CD4-positive, CD25-positive, alpha-beta regulatory T cell (primary cell): Measurements from ENCODE around the gene IKZF1. TPM values are rescaled to one million over a fixed set of nuclear protein-coding genes. Genes with fewer than 3 reads are reported as not detected.

Experiments used
- ATAC-seq, 2 donors: fragments of 150-1000 bp; cut with Tn5 transposase; one replicate each; pipeline ENCODE4 v1.10.0; 2021; ENCODE audit warnings: low read depth in 2 of 2, moderate number of reproducible peaks in 2 of 2, moderate library complexity in 1 of 2
- DNase-seq, 3 donors: peaks; one replicate each; pipeline versions ENCODE4 v3.0.0 to v3.0.0-alpha.2; 2012 to 2022; ENCODE audit warnings: mixed read lengths in 1 of 3
- H3K27ac ChIP-seq: one replicate; pipeline ENCODE4 v1.7.0; 2013; ENCODE audit warnings: mild to moderate bottlenecking, low read length; ENCODE audit not compliant: insufficient read depth, poor library complexity, severe bottlenecking
- H3K27me3 ChIP-seq: one replicate; pipeline ENCODE4 v1.7.0; 2013; ENCODE audit warnings: low read length; ENCODE audit not compliant: control insufficient read depth, insufficient read depth
- H3K36me3 ChIP-seq: one replicate; pipeline ENCODE4 v1.7.0; 2013; ENCODE audit warnings: mild to moderate bottlenecking, low read length, moderate library complexity; ENCODE audit not compliant: control insufficient read depth, insufficient read depth
- H3K4me1 ChIP-seq: 2 replicates; pipeline ENCODE4 v1.7.0; 2013; ENCODE audit warnings: mild to moderate bottlenecking, low read length; ENCODE audit not compliant: insufficient read depth, control insufficient read depth, poor library complexity, severe bottlenecking
- H3K4me3 ChIP-seq: one replicate; pipeline ENCODE4 v1.7.0; 2013; ENCODE audit warnings: low read depth, mild to moderate bottlenecking, low read length, moderate library complexity
- H3K9me3 ChIP-seq, 2 experiments: 1 replicate in 1 of 2; 2 replicates in 1 of 2; pipeline ENCODE4 v1.7.0; 2013; ENCODE audit warnings: low read length in 2 of 2, mild to moderate bottlenecking in 1 of 2, moderate library complexity in 1 of 2; ENCODE audit not compliant: control insufficient read depth in 2 of 2
- H3K27ac Mint-ChIP-seq, 3 donors: one replicate each; pipeline ENCODE4 v1.8.0; 2020 to 2022; ENCODE audit warnings: mild to moderate bottlenecking in 3 of 3, mixed read lengths in 3 of 3, moderate library complexity in 2 of 3
- H3K27me3 Mint-ChIP-seq: one replicate; pipeline ENCODE4 v1.8.0; 2022; ENCODE audit warnings: mild to moderate bottlenecking, mixed read lengths
- H3K36me3 Mint-ChIP-seq: one replicate; pipeline ENCODE4 v1.8.0; 2020; ENCODE audit warnings: mixed read lengths
- H3K4me1 Mint-ChIP-seq, 4 donors: one replicate each; pipeline ENCODE4 v1.8.0; 2020 to 2022; ENCODE audit warnings: mixed read lengths in 4 of 4, mild to moderate bottlenecking in 1 of 4
- H3K4me3 Mint-ChIP-seq, 4 donors: one replicate each; pipeline ENCODE4 v1.8.0; 2020 to 2022; ENCODE audit warnings: mild to moderate bottlenecking in 4 of 4, mixed read lengths in 4 of 4, moderate library complexity in 3 of 4
- H3K9me3 Mint-ChIP-seq, 7 donors: one replicate each; pipeline ENCODE4 v1.8.0; 2020 to 2022; ENCODE audit warnings: mixed read lengths in 7 of 7, mild to moderate bottlenecking in 3 of 7, moderate library complexity in 2 of 7
- polyA plus RNA-seq, 4 donors: library from polyadenylated mRNA; unstranded; fragments of 300-500 nt; fragmentation: Illumina TruSeq; gene quantifications; one replicate each; pipeline ENCODE4 v1.2.3, GENCODE V29; 2021
- total RNA-seq: library from RNA; stranded (reverse); gene quantifications from one replicate; pipeline ENCODE4 v1.2.3, GENCODE V29; 2022

Gene IKZF1
- total and polyA plus RNA-seq, 5 donors from 2014 or later: 153 to 376 (median 169) TPM

- H3K4me1 ChIP-seq: peaks cover 99% of the 10 kb centered on the region
- Mint-ChIP-seq H3K27ac (peak overlapping the region in 2 of 3 donors; percentile 98 to 99), H3K4me1 (peaks cover 39 to 99% (median 84%) of the 10 kb centered on the region in 4 donors), H3K27me3 (no peaks in the 10 kb centered on the region), H3K36me3 (peaks cover 69% of the 10 kb centered on the region), H3K4me3 (peak overlapping the region; percentile 74 to 85 (median 82)), H3K9me3 (peaks cover 0 to 1% (median 0%) of the 10 kb centered on the region in 7 donors)
- H3K36me3 ChIP-seq: peaks cover 56% of the 10 kb centered on the region
- H3K4me3 ChIP-seq: peak overlapping the region; percentile 56
- peak overlapping the region; percentile 97 for H3K27ac ChIP-seq
- no peaks in the 10 kb centered on the region for H3K27me3 ChIP-seq
- no peak for DNase-seq
- ATAC-seq: no peak
- no peaks in the 10 kb centered on the region for H3K9me3 ChIP-seq
These were observed 54.9 kb downstream of the IKZF1 start for GRCh38 chr7:50359258-50359994.

DNA sequence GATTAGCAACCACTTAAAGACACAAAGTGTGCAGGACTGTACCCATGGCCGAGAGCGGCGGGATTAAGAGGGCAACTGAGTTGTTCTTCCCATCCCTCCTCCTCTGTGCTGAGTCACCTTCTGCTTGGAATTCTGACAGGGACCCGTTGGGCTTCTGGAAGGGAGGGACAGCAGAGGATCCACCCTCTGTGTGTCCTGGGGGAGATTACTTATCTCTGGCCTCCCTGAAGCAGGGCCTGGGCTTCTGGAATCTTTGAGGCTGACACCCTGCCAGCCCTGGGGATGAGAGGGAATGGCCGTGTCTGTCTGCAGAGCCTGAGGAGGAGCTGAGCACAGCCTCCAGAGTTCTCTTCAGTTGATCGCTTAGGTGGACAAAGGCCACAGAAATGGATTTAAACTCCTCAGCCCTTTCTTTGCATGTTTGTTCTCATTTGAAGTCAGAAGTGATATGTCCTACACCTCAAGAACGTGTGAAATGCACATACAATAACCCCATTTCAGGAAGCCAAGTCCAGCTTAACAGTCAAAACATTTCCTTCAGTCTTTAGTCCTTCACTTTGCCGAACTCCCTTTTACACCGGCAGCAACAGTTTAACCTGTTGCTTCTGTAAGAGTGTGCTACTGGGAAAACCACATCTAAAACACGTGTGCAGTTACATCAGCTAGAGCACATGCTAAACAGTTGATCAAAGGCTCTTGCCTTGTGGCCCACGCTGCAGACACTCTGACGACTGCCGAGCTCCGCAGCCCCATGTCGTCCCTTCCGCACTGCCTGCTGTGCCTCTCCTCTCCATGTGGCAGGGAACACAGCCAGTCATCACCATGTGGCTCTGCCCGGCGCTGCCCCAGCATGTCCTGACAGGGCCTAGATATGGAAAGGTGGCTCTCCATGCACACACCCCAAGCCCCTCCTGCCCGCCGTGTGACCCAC is 55.7 kb downstream of the IKZF1 start:
- peak overlapping the region; percentile 74 to 85 (median 82) for H3K4me3 Mint-ChIP-seq
- H3K36me3 Mint-ChIP-seq: peaks cover 66% of the 10 kb centered on the region

DNA sequence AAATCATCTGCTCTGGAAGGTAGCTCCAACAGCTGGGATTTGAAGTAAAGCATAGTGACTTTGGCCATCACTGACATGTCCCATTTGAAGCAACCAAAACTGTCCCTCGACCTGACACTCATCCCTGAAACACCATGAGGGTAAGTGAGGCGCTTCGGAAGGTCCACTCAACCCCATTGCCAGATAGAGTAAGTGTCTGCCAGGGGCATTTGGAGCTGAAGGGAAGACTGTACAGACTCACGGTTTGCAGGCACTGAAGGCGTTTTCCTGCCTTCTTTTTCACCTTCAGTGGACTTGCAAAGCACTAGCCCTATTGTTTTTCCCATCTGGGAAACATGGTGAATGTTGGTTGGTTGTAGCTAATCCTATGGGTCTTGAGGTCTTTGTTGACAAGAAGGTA is 57.6 kb downstream of the IKZF1 start:
- H3K9me3 ChIP-seq: no peaks in the 10 kb centered on the region
- ATAC-seq (no peak), DNase-seq (no peak)
- no peaks in the 10 kb centered on the region for H3K27me3 ChIP-seq
- peak overlapping the region; percentile 97 for H3K27ac ChIP-seq
- H3K4me3 ChIP-seq: peak overlapping the region; percentile 66
- Mint-ChIP-seq H3K9me3 (peaks cover 0 to 1% (median 0%) of the 10 kb centered on the region in 7 donors), H3K27me3 (no peaks in the 10 kb centered on the region), H3K4me3 (peak overlapping the region; percentile 75 to 85 (median 80)), H3K36me3 (peaks cover 64% of the 10 kb centered on the region), H3K27ac (peak overlapping the region in 2 of 3 donors; percentile 98 to 99), H3K4me1 (peaks cover 48 to 100% (median 86%) of the 10 kb centered on the region in 4 donors)
- H3K36me3 ChIP-seq: peaks cover 48% of the 10 kb centered on the region
- peaks cover 100% of the 10 kb centered on the region for H3K4me1 ChIP-seq

More for the DNA sequence above, 55.7 kb downstream of the IKZF1 start:
- peaks cover 53% of the 10 kb centered on the region for H3K36me3 ChIP-seq
- Mint-ChIP-seq H3K27ac (peak overlapping the region in 2 of 3 donors; percentile 98 to 99), H3K4me1 (peaks cover 44 to 99% (median 83%) of the 10 kb centered on the region in 4 donors), H3K27me3 (no peaks in the 10 kb centered on the region), H3K9me3 (peaks cover 0 to 1% (median 0%) of the 10 kb centered on the region in 7 donors)
- DNase-seq (peak; percentile 76 to 93 (median 84)), ATAC-seq (peak; percentile 93)
- H3K27ac ChIP-seq: peak overlapping the region; percentile 97
- H3K4me1 ChIP-seq: peaks cover 99% of the 10 kb centered on the region
- H3K9me3 ChIP-seq: no peaks in the 10 kb centered on the region
- no peaks in the 10 kb centered on the region for H3K27me3 ChIP-seq
- H3K4me3 ChIP-seq: peak overlapping the region; percentile 56

DNA sequence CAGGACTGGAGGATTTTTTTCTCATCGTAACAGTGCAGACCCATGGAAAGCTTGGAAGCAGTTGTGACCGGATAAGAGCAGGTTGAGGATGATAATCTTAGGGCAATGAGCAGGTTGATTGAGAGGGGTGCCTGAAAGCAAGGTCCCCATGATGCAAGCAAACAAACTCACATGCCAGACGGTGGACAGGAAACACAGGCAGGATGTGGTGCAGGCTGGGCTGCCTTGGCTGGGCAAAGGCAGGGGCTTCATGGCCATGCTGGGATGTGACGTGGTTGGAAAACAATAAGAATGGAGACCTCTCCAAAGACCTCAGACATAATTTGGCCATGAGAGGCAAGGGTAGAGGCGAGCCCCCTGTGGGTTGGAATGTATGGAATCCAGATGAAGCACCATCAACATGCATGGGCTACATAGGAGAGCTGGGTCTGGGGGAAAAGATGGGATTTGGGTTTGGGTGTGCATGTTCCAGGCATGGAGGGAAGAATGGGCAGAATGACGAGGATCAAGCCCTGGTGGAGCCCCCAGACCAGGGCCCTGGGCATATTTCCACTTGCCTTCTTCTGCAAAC is 58.3 kb downstream of the IKZF1 start:
- Mint-ChIP-seq H3K4me1 (peaks cover 44 to 100% (median 85%) of the 10 kb centered on the region in 4 donors), H3K36me3 (peaks cover 58% of the 10 kb centered on the region), H3K4me3 (peak overlapping the region; percentile 75 to 85 (median 80)), H3K27me3 (no peaks in the 10 kb centered on the region), H3K27ac (peak overlapping the region in 2 of 3 donors; percentile 98 to 99), H3K9me3 (peaks cover 0 to 1% (median 0%) of the 10 kb centered on the region in 7 donors)
- peak; percentile 35 to 86 (median 54) for DNase-seq
- Histone ChIP-seq H3K36me3 (peaks cover 44% of the 10 kb centered on the region), H3K4me1 (peaks cover 100% of the 10 kb centered on the region), H3K27me3 (no peaks in the 10 kb centered on the region), H3K9me3 (no peaks in the 10 kb centered on the region), H3K27ac (peak overlapping the region; percentile 97), H3K4me3 (peak overlapping the region; percentile 66)
- ATAC-seq: no peak

DNA sequence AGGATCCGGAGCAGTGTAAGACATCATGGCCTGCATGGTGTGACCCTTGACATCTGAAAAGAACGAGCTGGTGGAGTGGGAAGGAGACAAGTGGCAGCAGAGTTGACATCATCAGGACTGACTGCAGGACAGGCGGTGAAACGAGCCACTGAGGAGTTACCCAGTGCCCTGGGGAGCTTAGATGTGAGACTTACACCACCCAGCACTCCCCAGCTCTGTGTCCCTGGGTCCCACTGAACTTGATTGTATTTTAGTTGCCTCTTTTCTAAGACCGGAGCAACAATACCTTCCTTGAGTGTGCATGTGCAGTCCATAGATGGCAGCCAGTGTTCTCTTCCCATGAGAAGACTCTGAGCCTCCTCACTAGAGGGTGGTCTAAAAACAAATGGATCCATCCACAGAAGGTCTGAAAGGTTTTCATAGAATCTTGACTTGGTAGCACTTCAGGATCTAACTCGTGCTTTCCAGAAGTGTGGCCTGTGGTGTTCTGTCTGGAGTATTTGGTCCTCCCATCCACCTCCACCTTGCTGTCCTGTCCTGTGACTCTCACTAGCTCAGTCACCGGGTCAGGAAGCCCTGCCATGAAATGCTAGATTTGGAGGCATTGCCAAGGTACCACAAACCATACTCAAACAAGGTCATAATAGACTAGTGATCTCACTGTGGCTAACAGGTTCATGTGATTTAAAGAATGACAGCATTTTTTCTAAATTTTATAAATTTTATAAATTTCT is 59.0 kb downstream of the IKZF1 start:
- Histone ChIP-seq H3K27me3 (no peaks in the 10 kb centered on the region), H3K9me3 (no peaks in the 10 kb centered on the region), H3K36me3 (peaks cover 37% of the 10 kb centered on the region), H3K4me3 (peak overlapping the region; percentile 66), H3K4me1 (peaks cover 100% of the 10 kb centered on the region), H3K27ac (peak overlapping the region; percentile 97)
- Mint-ChIP-seq H3K4me1 (peaks cover 37 to 100% (median 85%) of the 10 kb centered on the region in 4 donors), H3K27me3 (no peaks in the 10 kb centered on the region), H3K36me3 (peaks cover 59% of the 10 kb centered on the region), H3K4me3 (peak overlapping the region; percentile 24 to 85 (median 78)), H3K9me3 (peaks cover 0 to 1% (median 0%) of the 10 kb centered on the region in 7 donors), H3K27ac (peak overlapping the region in 2 of 3 donors; percentile 98 to 99)
- peak in 1 of 3 donors; percentile 57 for DNase-seq
- ATAC-seq: no peak

DNA sequence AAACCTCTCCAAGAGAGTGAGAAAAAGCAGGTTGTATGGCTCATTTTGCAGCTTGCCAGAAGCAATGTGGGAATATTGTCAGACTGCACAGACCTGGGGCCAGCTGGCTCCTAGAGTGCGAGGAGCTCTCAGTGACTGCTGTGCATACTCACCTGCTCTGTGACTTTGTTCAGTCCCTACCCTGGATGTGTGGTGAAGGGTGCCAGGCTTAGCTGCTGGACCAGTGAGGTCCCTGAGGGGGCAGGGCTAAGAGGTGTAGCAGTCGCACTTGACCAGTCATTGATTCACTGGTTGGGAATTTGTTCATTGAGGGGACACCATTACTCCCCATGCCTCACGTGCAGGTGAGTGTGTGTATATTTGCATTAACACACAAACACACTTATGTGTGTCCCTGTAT is 60.1 kb downstream of the IKZF1 start:
- DNase-seq (no peak), ATAC-seq (no peak)
- Histone ChIP-seq H3K9me3 (peaks cover 0 to 3% of the 10 kb centered on the region in 2 experiments), H3K27ac (peak overlapping the region; percentile 97), H3K27me3 (no peaks in the 10 kb centered on the region), H3K4me1 (peaks cover 93% of the 10 kb centered on the region), H3K4me3 (peak overlapping the region; percentile 45), H3K36me3 (peaks cover 40% of the 10 kb centered on the region)
- Mint-ChIP-seq H3K9me3 (peaks cover 0 to 1% (median 0%) of the 10 kb centered on the region in 7 donors), H3K36me3 (peaks cover 58% of the 10 kb centered on the region), H3K27me3 (no peaks in the 10 kb centered on the region), H3K4me1 (peaks cover 38 to 100% (median 86%) of the 10 kb centered on the region in 4 donors), H3K27ac (peak overlapping the region in 2 of 3 donors; percentile 78 to 89), H3K4me3 (peak overlapping the region; percentile 40 to 57 (median 51))
